DOHH2 (cell line): Measurements from ENCODE around the gene ASH1L.
"Not testable (repeated sequence)": the region's sequence is repeated elsewhere in the genome, so short reads cannot be mapped to it uniquely, and the experiment has no call there.

Experiments used
- H3F3A ChIP-seq: fragments of 200-600 bp; sonication (generic), shearing (Covaris generic); 2 replicates; pipeline ENCODE4 v1.6.0; 2016; ENCODE audit warnings: antibody characterized with exemption, mild to moderate bottlenecking; ENCODE audit not compliant: control insufficient read depth, insufficient read depth
- H3K27ac ChIP-seq: fragments of 200-600 bp; sonication (generic); 2 replicates; pipeline ENCODE4 v1.5.1; 2014; ENCODE audit warnings: low read depth, mild to moderate bottlenecking, low read length, moderate library complexity
- H3K27me3 ChIP-seq: fragments of 200-600 bp; sonication (generic); 2 replicates; pipeline ENCODE4 v1.6.1; 2014; ENCODE audit warnings: mild to moderate bottlenecking, low read length, mixed read lengths; ENCODE audit not compliant: control insufficient read depth
- H3K36me3 ChIP-seq: fragments of 200-600 bp; sonication (generic); 2 replicates; pipeline ENCODE4 v1.6.1; 2014; ENCODE audit warnings: mild to moderate bottlenecking, low read length, moderate library complexity, mixed read lengths; ENCODE audit not compliant: control insufficient read depth
- H3K4me1 ChIP-seq: fragments of 200-600 bp; sonication (generic); 2 replicates; pipeline ENCODE4 v1.6.1; 2014; ENCODE audit warnings: mild to moderate bottlenecking, low read length, mixed read lengths; ENCODE audit not compliant: control insufficient read depth
- H3K4me2 ChIP-seq: fragments of 200-600 bp; sonication (generic); 2 replicates; pipeline ENCODE4 v1.6.0; 2014; ENCODE audit warnings: mild to moderate bottlenecking, low read length, moderate library complexity
- H3K4me3 ChIP-seq: fragments of 200-600 bp; sonication (generic); 2 replicates; pipeline ENCODE4 v1.5.1; 2014; ENCODE audit warnings: mild to moderate bottlenecking, low read length, mixed read lengths
- H3K79me2 ChIP-seq: fragments of 200-600 bp; sonication (generic); 2 replicates; pipeline ENCODE4 v1.6.1; 2014; ENCODE audit warnings: mild to moderate bottlenecking, low read length, mixed read lengths; ENCODE audit not compliant: control insufficient read depth
- H3K9me2 ChIP-seq: fragments of 200-600 bp; sonication (generic); replicated peaks from 2 replicates; pipeline ENCODE4 v1.6.1; 2014; ENCODE audit warnings: mild to moderate bottlenecking, low read length, mixed read lengths; ENCODE audit not compliant: control insufficient read depth
- H3K9me3 ChIP-seq: fragments of 200-600 bp; sonication (generic); 2 replicates; pipeline ENCODE4 v1.6.1; 2014; ENCODE audit warnings: antibody characterized with exemption, low read length, mixed read lengths; ENCODE audit not compliant: control insufficient read depth, insufficient read depth
- H4K20me1 ChIP-seq: fragments of 200-600 bp; sonication (generic); 2 replicates; pipeline ENCODE4 v1.6.0; 2014; ENCODE audit warnings: low read depth, mild to moderate bottlenecking, antibody characterized with exemption, low read length, moderate library complexity; ENCODE audit not compliant: control insufficient read depth, insufficient read depth
- EZH2phosphoT487 ChIP-seq: fragments of 200-600 bp; sonication (generic); IDR thresholded peaks from 2 replicates; pipeline ENCODE4 v1.6.1; 2017; ENCODE audit warnings: borderline replicate concordance, mild to moderate bottlenecking, antibody characterized with exemption, low read length, moderate library complexity, mixed read lengths
- TF ChIP-seq, protein P1 (sequence below): fragments of 200-600 bp; sonication (generic); IDR thresholded peaks from one replicate; pipeline ENCODE4 v1.5.1; 2014; ENCODE audit warnings: antibody characterized with exemption, mild to moderate bottlenecking, low read depth, low read length; ENCODE audit not compliant: poor library complexity, severe bottlenecking

The ASH1L gene

GRCh38 chr1:155575608-155576007, 13.0 kb upstream of the ASH1L start:
- H3K4me3 ChIP-seq, H3K9me3 ChIP-seq, H3K4me2 ChIP-seq, H3K27ac ChIP-seq, H3K9me2 ChIP-seq, H3K27me3 ChIP-seq, H4K20me1 ChIP-seq: not testable (repeated sequence)
- peaks cover 10% of the 10 kb centered on the region for H3F3A ChIP-seq
- peaks cover 13% of the 10 kb centered on the region for H3K36me3 ChIP-seq
- peaks cover 41% of the 10 kb centered on the region for H3K79me2 ChIP-seq
- peaks cover 11% of the 10 kb centered on the region for H3K4me1 ChIP-seq

DNA sequence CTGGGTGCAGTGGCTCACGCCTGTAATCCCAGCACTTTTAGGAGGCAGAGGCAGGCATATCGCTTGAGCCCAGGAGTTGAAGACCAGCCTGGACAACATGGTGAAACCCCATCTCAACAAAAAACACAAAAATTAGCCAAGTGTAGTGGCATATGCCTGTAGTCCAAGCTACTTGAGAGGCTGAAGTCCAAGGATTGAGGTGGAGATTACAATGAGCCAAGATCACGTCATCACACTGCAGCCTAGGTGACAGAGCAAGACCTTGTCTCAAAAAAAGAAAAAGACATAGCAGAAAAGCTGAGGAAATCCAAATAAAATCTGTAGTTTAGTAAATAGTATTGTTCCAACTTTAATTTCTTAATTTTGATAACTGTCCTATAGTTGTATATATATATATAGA, 11.5 kb upstream of the ASH1L start:
- H3F3A ChIP-seq, result peaks cover 10% of the 10 kb centered on the region
- H3K27ac ChIP-seq, result no peak overlapping the region
- peaks cover 25% of the 10 kb centered on the region for H3K36me3 ChIP-seq
- H3K4me3 ChIP-seq, result no peak overlapping the region
- peaks cover 54% of the 10 kb centered on the region for H3K79me2 ChIP-seq
- H3K4me1 ChIP-seq, result peaks cover 11% of the 10 kb centered on the region
- no peak overlapping the region for H3K4me2 ChIP-seq
- peaks cover 15% of the 10 kb centered on the region; the same call in 1 of the 2 replicates for H4K20me1 ChIP-seq
- TF ChIP-seq EZH2phosphoT487, result no peak
- TF ChIP-seq, protein P1, sequence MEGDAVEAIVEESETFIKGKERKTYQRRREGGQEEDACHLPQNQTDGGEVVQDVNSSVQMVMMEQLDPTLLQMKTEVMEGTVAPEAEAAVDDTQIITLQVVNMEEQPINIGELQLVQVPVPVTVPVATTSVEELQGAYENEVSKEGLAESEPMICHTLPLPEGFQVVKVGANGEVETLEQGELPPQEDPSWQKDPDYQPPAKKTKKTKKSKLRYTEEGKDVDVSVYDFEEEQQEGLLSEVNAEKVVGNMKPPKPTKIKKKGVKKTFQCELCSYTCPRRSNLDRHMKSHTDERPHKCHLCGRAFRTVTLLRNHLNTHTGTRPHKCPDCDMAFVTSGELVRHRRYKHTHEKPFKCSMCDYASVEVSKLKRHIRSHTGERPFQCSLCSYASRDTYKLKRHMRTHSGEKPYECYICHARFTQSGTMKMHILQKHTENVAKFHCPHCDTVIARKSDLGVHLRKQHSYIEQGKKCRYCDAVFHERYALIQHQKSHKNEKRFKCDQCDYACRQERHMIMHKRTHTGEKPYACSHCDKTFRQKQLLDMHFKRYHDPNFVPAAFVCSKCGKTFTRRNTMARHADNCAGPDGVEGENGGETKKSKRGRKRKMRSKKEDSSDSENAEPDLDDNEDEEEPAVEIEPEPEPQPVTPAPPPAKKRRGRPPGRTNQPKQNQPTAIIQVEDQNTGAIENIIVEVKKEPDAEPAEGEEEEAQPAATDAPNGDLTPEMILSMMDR, result no peak
- no peaks in the 10 kb centered on the region for H3K27me3 ChIP-seq
- H3K9me2 ChIP-seq, result no peaks in the 10 kb centered on the region
- no peaks in the 10 kb centered on the region for H3K9me3 ChIP-seq

DNA sequence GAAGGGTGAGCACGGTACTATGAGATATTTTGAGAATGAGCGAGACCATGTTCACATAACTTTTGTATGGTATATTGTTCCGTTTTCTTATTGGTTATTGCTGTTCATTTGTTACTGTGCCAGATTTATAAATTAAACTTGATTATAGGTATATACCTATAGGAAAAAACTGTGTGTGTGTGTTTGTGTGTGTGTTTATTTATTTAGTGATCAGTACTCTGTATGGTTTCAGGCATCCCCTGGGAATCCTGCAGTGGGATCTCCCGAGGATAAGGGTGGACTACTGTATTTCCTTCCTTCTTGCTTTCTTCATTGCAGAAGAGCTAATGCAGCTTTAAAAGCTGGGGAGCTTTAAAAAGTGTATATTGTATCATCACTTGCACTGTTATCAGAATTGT, 8.0 kb upstream of the ASH1L start:
- Histone ChIP-seq H3F3A (peaks cover 10% of the 10 kb centered on the region), H3K27ac (no peak overlapping the region), H4K20me1 (peaks cover 15% of the 10 kb centered on the region; the same call in 1 of the 2 replicates), H3K9me3 (no peaks in the 10 kb centered on the region), H3K79me2 (peaks cover 80% of the 10 kb centered on the region), H3K9me2 (no peaks in the 10 kb centered on the region), H3K4me3 (no peak overlapping the region), H3K4me1 (peaks cover 11% of the 10 kb centered on the region), H3K4me2 (no peak overlapping the region), H3K36me3 (peaks cover 33% of the 10 kb centered on the region), H3K27me3 (no peaks in the 10 kb centered on the region)
- TF ChIP-seq, protein P1, result no peak
- TF ChIP-seq EZH2phosphoT487, result no peak

DNA sequence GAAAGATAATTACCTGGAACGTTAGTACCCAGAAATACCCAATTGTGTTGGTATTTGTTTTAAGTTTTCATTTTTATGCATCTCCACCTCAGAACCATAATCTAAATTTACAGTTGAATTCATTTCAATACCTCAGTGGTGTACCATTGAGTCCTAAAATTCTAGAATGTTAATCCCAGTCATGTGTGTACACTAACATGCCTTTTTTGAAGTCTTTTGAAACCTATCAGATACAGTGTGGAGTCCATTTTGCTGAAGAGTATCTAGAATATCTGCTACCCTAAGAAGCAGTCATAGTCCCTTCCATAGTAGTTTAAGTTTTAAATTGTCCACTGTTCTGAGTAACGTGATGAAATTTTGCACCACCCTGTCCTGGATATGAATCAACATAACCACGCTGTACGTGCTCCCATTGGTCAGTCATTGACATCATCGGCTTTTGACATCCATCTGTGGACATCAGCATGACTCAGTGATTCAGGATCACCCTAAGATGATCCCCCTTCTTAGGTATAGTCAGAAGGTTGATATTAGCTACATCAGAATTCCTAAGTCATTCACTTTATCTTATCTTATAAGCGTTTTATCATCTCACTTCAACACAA, 7.5 kb upstream of the ASH1L start:
- Histone ChIP-seq H3K4me1 (peaks cover 11% of the 10 kb centered on the region), H3K9me2 (no peaks in the 10 kb centered on the region), H3K27ac (no peak overlapping the region), H3K4me2 (no peak overlapping the region), H3F3A (peaks cover 10% of the 10 kb centered on the region), H4K20me1 (peaks cover 15% of the 10 kb centered on the region; the same call in 1 of the 2 replicates), H3K36me3 (peaks cover 38% of the 10 kb centered on the region), H3K27me3 (no peaks in the 10 kb centered on the region), H3K79me2 (peaks cover 84% of the 10 kb centered on the region), H3K9me3 (no peaks in the 10 kb centered on the region), H3K4me3 (no peak overlapping the region)
- TF ChIP-seq, protein P1, result no peak
- TF ChIP-seq EZH2phosphoT487, result no peak

- not testable (repeated sequence) for H3K9me3 ChIP-seq, H3K9me2 ChIP-seq, H3F3A ChIP-seq, H3K27me3 ChIP-seq
- H3K4me3 ChIP-seq, result peak overlapping the region; percentile 83
- peaks cover 24% of the 10 kb centered on the region for H4K20me1 ChIP-seq
- H3K4me1 ChIP-seq, result peaks cover 31% of the 10 kb centered on the region
- H3K36me3 ChIP-seq, result peaks cover 50% of the 10 kb centered on the region
- peak overlapping the region; percentile 96 for H3K4me2 ChIP-seq
- H3K27ac ChIP-seq, result peak overlapping the region; percentile 88
- H3K79me2 ChIP-seq, result peaks cover 97% of the 10 kb centered on the region
Measured at GRCh38 chr1:155563377-155564022, 897 bp upstream of the ASH1L start.
